ENCODE data around the gene BCL2L13. TPM values are rescaled to one million over a fixed set of nuclear protein-coding genes. Genes with fewer than 3 reads are reported as not detected.
"Not testable (repeated sequence)": the region's sequence is repeated elsewhere in the genome, so short reads cannot be mapped to it uniquely, and the experiment has no call there.

Gene BCL2L13
- polyA plus RNA-seq, 1 experiment, result 74.3 TPM

DNA sequence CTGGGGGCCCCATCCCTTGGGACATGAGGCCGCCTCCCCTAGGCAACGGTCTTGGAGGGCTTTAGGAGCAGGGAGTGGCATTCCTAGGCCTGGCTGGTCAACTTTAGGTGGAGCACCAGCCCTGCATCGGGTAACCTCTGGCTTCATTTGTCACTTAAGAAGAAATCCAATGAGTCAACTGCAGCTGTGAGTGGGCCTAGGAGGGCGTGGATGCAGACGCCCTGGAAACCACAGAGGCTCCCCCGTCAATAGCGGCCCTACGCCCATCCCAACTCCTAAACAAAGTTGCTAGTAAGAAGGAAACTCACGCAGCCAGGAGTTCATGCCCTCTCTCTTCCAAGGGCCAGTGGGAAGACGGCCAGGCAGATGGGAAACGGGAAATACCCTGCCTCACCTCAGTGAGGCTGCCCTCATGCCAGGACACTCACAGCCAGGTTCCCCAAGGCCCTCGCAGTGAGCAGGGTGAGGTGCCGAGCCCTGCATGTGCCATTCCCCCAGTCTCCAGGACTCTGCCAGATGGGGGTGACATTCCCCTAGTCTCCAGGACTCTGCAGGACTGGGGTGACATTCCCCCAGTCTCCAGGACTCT lies 114.9 kb downstream of the BCL2L13 start:
- ChIA-PET POLR2A (no interaction called here), CTCF (interaction anchor here (1.2 kb wide), 1 partner anchor 11 kb away, joined by 5 read pairs; no protein-coding TSS in a partner anchor)
- Histone ChIP-seq H3K27me3 (ENCODE audit: control insufficient read depth, insufficient read depth, low read length) (no peaks in the 10 kb centered on the region), H3K4me3 (ENCODE audit: low read depth, low read length) (no peak overlapping the region), H3K36me3 (ENCODE audit: control insufficient read depth, insufficient read depth, low read length) (no peaks in the 10 kb centered on the region)
- TF ChIP-seq, protein P1, sequence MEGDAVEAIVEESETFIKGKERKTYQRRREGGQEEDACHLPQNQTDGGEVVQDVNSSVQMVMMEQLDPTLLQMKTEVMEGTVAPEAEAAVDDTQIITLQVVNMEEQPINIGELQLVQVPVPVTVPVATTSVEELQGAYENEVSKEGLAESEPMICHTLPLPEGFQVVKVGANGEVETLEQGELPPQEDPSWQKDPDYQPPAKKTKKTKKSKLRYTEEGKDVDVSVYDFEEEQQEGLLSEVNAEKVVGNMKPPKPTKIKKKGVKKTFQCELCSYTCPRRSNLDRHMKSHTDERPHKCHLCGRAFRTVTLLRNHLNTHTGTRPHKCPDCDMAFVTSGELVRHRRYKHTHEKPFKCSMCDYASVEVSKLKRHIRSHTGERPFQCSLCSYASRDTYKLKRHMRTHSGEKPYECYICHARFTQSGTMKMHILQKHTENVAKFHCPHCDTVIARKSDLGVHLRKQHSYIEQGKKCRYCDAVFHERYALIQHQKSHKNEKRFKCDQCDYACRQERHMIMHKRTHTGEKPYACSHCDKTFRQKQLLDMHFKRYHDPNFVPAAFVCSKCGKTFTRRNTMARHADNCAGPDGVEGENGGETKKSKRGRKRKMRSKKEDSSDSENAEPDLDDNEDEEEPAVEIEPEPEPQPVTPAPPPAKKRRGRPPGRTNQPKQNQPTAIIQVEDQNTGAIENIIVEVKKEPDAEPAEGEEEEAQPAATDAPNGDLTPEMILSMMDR (IDR thresholded peaks at IDR 0.05; ENCODE audit: insufficient read depth, low read depth, low read length), result no peak
- no peak for DNase-seq (ENCODE audit: low read depth)

DNA sequence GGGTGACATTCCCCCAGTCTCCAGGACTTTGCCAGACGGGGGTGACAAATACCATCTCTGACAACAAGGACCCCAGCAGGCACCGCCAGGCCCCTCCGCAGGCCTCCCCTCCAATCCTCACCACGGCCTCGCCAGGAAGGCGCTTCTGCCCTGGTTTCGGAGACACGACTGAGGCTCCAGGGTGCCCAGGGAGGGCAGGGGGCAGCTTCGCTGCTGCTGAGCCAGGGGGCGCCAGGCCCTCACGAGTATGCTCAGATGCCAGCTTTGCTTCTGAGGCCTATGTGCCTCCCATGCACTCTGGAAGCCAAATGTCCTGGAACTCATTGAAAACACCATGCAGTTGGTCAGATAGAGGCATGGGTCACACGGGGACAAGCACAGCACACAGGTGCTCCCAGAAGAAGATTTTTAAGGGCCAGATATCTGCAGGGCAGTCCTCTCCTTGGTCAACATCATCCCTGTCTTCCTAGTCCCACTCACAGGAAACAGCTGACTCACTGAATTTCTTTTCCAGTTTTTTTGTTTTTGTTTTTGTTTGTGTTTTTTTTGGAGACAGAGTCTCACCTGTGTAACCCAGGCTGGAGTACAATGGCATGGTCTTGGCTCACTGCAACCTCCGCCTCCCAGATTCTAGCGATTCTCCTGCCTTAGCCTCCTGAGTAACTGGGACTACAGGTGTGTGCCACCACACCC lies 115.8 kb downstream of the BCL2L13 start:
- TF ChIP-seq, protein P1 (IDR thresholded peaks at IDR 0.05; ENCODE audit: insufficient read depth, low read depth, low read length), result peak; percentile 22; the same call in 1 of the 2 replicates
- no peak for DNase-seq (ENCODE audit: low read depth)
- POLR2A ChIA-PET, result no interaction called here
- Histone ChIP-seq H3K36me3 (ENCODE audit: control insufficient read depth, insufficient read depth, low read length) (no peaks in the 10 kb centered on the region), H3K27me3 (ENCODE audit: control insufficient read depth, insufficient read depth, low read length) (no peaks in the 10 kb centered on the region), H3K4me3 (ENCODE audit: low read depth, low read length) (no peak overlapping the region)
- CTCF ChIA-PET, result interaction anchor here (1.2 kb wide), 1 partner anchor 12 kb away, joined by 5 read pairs; no protein-coding TSS in a partner anchor

DNA sequence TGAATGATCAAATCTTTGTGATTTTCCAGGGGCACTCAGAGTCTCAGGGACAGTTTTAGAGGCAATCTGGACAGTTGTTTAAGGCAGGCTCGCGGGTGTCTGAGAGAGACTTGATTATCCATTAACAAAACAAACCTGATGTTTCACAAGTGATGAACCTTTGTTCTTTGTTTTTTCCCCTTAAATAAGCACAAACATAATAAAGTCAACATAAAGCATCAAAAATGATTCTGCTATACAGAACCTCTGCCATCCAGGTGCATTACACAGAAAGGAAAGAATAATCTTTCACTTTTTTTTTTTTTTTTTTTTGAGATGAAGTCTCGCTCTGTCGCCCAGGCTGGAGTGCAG lies 122.6 kb downstream of the BCL2L13 start:
- CTCF ChIA-PET, result interaction anchor here (1.7 kb wide), 1 partner anchor 19 kb away, joined by 5 read pairs; no protein-coding TSS in a partner anchor
- no peak for DNase-seq (ENCODE audit: low read depth)
- no peaks in the 10 kb centered on the region for H3K36me3 ChIP-seq (ENCODE audit: control insufficient read depth, insufficient read depth, low read length)
- POLR2A ChIA-PET, result no interaction called here
- TF ChIP-seq, protein P1 (IDR thresholded peaks at IDR 0.05; ENCODE audit: insufficient read depth, low read depth, low read length), result no peak
- no peak overlapping the region for H3K4me3 ChIP-seq (ENCODE audit: low read depth, low read length)
- H3K27me3 ChIP-seq (ENCODE audit: control insufficient read depth, insufficient read depth, low read length), result no peaks in the 10 kb centered on the region

DNA sequence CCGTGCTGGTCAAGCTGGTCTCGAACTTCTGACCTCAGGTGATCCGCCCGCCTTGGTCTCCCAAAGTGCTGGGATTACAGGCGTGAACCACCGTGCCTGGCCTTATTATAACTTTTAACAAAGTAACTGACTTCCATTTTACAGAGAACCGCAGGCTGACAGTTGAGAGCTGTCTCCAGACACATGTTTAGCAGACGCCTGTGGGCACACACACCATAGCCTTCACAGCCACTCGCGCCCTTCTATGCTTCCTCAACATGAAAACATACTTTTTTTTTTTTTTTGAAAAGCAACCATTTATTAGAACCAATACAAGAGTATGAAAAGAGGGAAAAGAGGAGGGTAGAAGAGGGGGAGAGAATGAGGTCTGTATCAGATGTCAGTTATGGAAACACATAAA lies 124.9 kb downstream of the BCL2L13 start:
- H3K27me3 ChIP-seq (ENCODE audit: control insufficient read depth, insufficient read depth, low read length); H3K4me3 ChIP-seq (ENCODE audit: low read depth, low read length); POLR2A ChIA-PET; H3K36me3 ChIP-seq (ENCODE audit: control insufficient read depth, insufficient read depth, low read length); DNase-seq (ENCODE audit: low read depth): not testable (repeated sequence)
- CTCF ChIA-PET, result interaction anchor here (0.8 to 1.2 kb wide), 2 partner anchors 9 to 21 kb away, joined by 3 to 4 read pairs; no protein-coding TSS in a partner anchor

DNA sequence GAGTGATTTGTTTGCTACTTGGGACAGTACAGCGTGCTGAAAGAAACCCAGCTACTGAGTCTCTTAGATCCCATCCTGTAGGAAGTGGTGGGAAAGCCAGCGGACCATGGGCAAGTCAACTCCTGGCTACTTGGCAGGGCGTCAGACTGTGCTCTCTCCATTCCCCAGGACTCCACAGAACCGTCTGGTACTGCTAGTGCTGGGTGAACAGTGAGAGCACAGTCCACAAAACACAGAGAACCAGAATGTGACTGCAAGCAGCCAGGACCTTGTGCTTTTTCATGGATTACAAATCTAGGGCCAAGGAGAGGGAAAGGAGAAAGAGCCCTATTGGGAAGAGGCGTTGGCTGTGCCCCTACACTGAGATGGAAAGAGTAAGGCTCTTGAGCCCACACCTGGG lies 125.5 kb downstream of the BCL2L13 start:
- Histone ChIP-seq H3K4me3 (ENCODE audit: low read depth, low read length) (no peak overlapping the region), H3K36me3 (ENCODE audit: control insufficient read depth, insufficient read depth, low read length) (peaks cover under 1% of the 10 kb centered on the region; the same call in 1 of the 2 replicates), H3K27me3 (ENCODE audit: control insufficient read depth, insufficient read depth, low read length) (no peaks in the 10 kb centered on the region)
- TF ChIP-seq, protein P1 (IDR thresholded peaks at IDR 0.05; ENCODE audit: insufficient read depth, low read depth, low read length), result no peak
- POLR2A ChIA-PET, result no interaction called here
- CTCF ChIA-PET, result interaction anchor here (0.9 kb wide), 1 partner anchor 22 kb away, joined by 3 read pairs; no protein-coding TSS in a partner anchor
- no peak for DNase-seq (ENCODE audit: low read depth)

DNA sequence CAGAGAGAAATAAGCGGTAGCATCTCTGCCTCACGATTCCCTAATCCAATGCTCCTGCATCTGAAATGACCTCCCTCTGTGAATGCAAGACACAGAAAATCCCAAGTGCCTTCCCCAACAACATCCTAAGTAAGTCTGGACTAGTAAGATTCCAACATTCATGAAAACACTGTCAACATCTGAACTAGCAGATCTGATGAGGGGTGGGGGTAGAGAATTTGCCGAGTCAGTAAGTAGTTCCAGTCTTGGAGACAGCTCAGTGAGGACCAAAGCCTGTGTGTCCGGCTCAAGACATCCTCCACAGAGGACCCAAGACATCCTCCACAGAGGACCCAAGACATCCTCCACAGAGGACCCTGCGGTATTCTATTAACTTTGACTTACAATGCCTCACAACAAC lies 126.3 kb downstream of the BCL2L13 start:
- DNase-seq (ENCODE audit: low read depth), result not testable (repeated sequence)

More for the DNA sequence above, 126.3 kb downstream of the BCL2L13 start:
- H3K36me3 ChIP-seq (ENCODE audit: control insufficient read depth, insufficient read depth, low read length); POLR2A ChIA-PET; H3K4me3 ChIP-seq (ENCODE audit: low read depth, low read length); H3K27me3 ChIP-seq (ENCODE audit: control insufficient read depth, insufficient read depth, low read length): not testable (repeated sequence)
- CTCF ChIA-PET, result interaction anchor here (0.9 to 1.9 kb wide), 3 partner anchors 15 to 23 kb away, joined by 3 to 4 read pairs (median 3); no protein-coding TSS in a partner anchor

All from BJ (cell line).